ENCODE results near the gene PCBP3. TPM values are rescaled to one million over a fixed set of nuclear protein-coding genes. Genes with fewer than 3 reads are reported as not detected.

The PCBP3 gene
- total and polyA plus RNA-seq, 10 of the 15 experiments (the other 5 are each of a cell fraction or from before 2014, with no cell fraction given), result 0.09 to 1.3 (median 0.46) TPM; not detected in 3

GRCh38 chr21:45698493-45699184 lies 55.1 kb downstream of the PCBP3 start:
- Histone ChIP-seq H3K79me2 (ENCODE audit: control insufficient read depth, insufficient read depth, low read length) (no peaks in the 10 kb centered on the region), H3K9me3 (replicated peaks; ENCODE audit: control insufficient read depth, insufficient read depth, low read length) (peaks cover 2% of the 10 kb centered on the region; the same call in 1 of the 3 replicates), H3K9ac (ENCODE audit: control insufficient read depth, insufficient read depth, low read length) (no peak overlapping the region), H4K20me1 (ENCODE audit: control insufficient read depth, insufficient read depth) (no peaks in the 10 kb centered on the region), H3K27me3 (replicated peaks in 1 of 2; ENCODE audit: control insufficient read depth in 2 of 2, insufficient read depth in 2 of 2, low read length in 1 of 2) (no peaks in the 10 kb centered on the region), H3K36me3 (ENCODE audit: control insufficient read depth in 2 of 2, insufficient read depth in 2 of 2, low read length in 1 of 2) (no peaks in the 10 kb centered on the region), H3K4me3 (no peak overlapping the region), H3K4me2 (ENCODE audit: control insufficient read depth, insufficient read depth) (no peak overlapping the region), H3K4me1 (ENCODE audit: control insufficient read depth, insufficient read depth, low read length) (no peaks in the 10 kb centered on the region), H2AFZ (ENCODE audit: control insufficient read depth, low read depth, low read length) (no peak overlapping the region), H3K27ac (ENCODE audit: control insufficient read depth, insufficient read depth) (no peak overlapping the region)
- ChIA-PET CTCF (interaction anchor here (1.1 kb wide), 1 partner anchor 9 kb away, joined by 3 read pairs; no protein-coding TSS in a partner anchor), RAD21 (ENCODE audit: unreplicated experiment) (no interaction called here), SMC1A (ENCODE audit: uncharacterized antibody, unreplicated experiment) (interaction anchor here (0.6 to 1.7 kb wide), 2 partner anchors 8 to 10 kb away, joined by 3 to 4 read pairs; no protein-coding TSS in a partner anchor), POLR2A (interaction anchor here (1.0 kb wide), 1 partner anchor 10 kb away, joined by 3 read pairs; no protein-coding TSS in a partner anchor)
- intact Hi-C loops (cut with micrococcal nuclease; ENCODE audit: unreplicated experiment) (no loop called here), in situ Hi-C loops (cut with MboI) (no loop called here)
- FAIRE-seq, result no peak
- no TSS peak for BruUV-seq (replicated peaks)
- ATAC-seq, result no peak
- WGBS (ENCODE audit: insufficient coverage, insufficient replicate concordance, low lambda C conversion rate, missing lambda C conversion rate), result 45% methylated on average over 3 of the region's 3 CpGs
- no peak for DNase-seq (ENCODE audit: low read depth, low spot score)
- TF ChIP-seq ZNF622 (IDR thresholded peaks at IDR 0.05) (no peak), WRNIP1 (IDR thresholded peaks at IDR 0.05; ENCODE audit: borderline replicate concordance, low read depth, low read length) (no peak), POLR2AphosphoS2 (IDR thresholded peaks at IDR 0.05; ENCODE audit: low read depth, low read length) (no peak), FOXM1 (IDR thresholded peaks at IDR 0.05; ENCODE audit: low read depth, low read length) (no peak), NFYB (IDR thresholded peaks at IDR 0.05; ENCODE audit: insufficient read depth, low read depth, low read length) (no peak), POU2F2 (IDR thresholded peaks at IDR 0.05; ENCODE audit: borderline replicate concordance, low read depth, low read length) (no peak), SKIL (IDR thresholded peaks at IDR 0.05; ENCODE audit: low read depth, poor library complexity, severe bottlenecking) (no peak), STAT1 (conservative IDR thresholded peaks at IDR 0.05) (no peak), RAD21 (IDR thresholded peaks at IDR 0.05; ENCODE audit: insufficient read depth, low read depth, low read length) (no peak), TAF1 (IDR thresholded peaks at IDR 0.05; ENCODE audit: borderline replicate concordance, low read depth, low read length) (no peak), BRCA1 (IDR thresholded peaks at IDR 0.05; ENCODE audit: low read depth, low read length) (no peak), E2F4 (IDR thresholded peaks at IDR 0.05; ENCODE audit: low read depth, low read length) (no peak), ZBTB33 (IDR thresholded peaks at IDR 0.05) (no peak), BCLAF1 (IDR thresholded peaks at IDR 0.05) (no peak), BCL11A (IDR thresholded peaks at IDR 0.05; ENCODE audit: low read depth, low read length) (no peak)

Data from GM12878 (cell line).